HL-60 (cell line): ENCODE data around the gene FFAR2.

ENCODE experiments used
- DNase-seq, 2 experiments: peaks; one replicate each; pipeline ENCODE4 v3.0.0-alpha.2; 2010 to 2020; ENCODE audit warnings: low read depth in 1 of 2, low spot score in 1 of 2
- H3K27ac ChIP-seq: fragments of 250-450 bp; sonication (Bioruptor Pico); replicated peaks from 2 replicates; pipeline ENCODE4 v1.5.1; 2020; ENCODE audit warnings: mild to moderate bottlenecking, moderate library complexity
- H3K27me3 ChIP-seq: fragments of 250-450 bp; sonication (Bioruptor Pico); 2 replicates; pipeline ENCODE4 v1.5.1; 2021; ENCODE audit warnings: mild to moderate bottlenecking, moderate library complexity; ENCODE audit not compliant: insufficient read depth, poor library complexity, severe bottlenecking
- H3K4me3 ChIP-seq: replicated peaks from 2 replicates; pipeline ENCODE4 v1.5.1; 2011; ENCODE audit warnings: mild to moderate bottlenecking, control low read depth, low read length; ENCODE audit not compliant: insufficient read depth
- GABPA ChIP-seq: IDR thresholded peaks from 2 replicates; pipeline ENCODE4 v1.6.1; 2012; ENCODE audit warnings: low read depth
- POLR2AphosphoS5 ChIP-seq: IDR thresholded peaks from 2 replicates; pipeline ENCODE4 v1.6.1; 2012; ENCODE audit warnings: low read depth
- SPI1 ChIP-seq: IDR thresholded peaks from 2 replicates; pipeline ENCODE4 v1.6.1; 2012; ENCODE audit warnings: low read depth, mild to moderate bottlenecking, borderline replicate concordance
- TF ChIP-seq, protein P1 (sequence below): IDR thresholded peaks from one replicate; pipeline ENCODE4 v1.5.1; 2011; ENCODE audit warnings: low read length, control low read depth, inconsistent platforms; ENCODE audit not compliant: insufficient read depth
- TF ChIP-seq, protein P2 (sequence below): IDR thresholded peaks from 2 replicates; pipeline ENCODE4 v1.6.1; 2012; ENCODE audit warnings: low read depth; ENCODE audit not compliant: insufficient replicate concordance

FFAR2 gene

DNA sequence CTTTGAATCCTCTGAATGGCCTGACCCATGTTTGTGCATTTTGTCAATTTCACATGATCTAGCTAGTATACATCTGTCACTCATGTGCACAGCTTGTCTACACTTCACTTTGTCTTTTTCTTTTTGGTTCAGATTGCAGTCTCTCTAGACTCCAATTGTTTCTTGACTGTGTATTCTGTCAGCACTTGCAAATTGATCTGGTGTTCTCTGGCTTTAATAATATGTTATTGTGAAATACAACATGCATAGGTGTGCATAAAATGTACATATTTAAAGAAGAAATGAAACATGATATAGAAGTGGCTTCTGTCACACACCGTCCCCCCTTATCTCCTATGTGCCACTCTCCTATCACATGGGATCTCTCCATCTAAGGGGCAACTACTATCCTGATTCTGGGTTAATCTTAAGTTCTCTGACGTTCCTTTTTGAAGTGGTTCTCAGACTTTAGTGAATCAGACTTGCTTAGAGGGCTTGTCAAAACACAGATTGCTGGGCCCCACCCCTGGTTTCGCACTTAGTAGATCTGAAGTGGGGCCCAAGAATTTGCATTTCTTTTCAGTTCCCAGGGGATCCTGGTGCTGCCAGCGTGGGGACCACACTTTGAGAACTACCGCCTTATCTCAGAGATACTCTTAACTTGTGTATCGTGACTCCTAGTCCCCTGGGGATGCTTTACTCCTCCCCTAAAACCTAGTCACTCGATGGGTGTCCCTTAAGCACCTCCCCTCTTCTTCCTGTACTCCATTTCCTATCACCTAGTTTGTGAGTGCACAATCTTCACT, 36.4 kb downstream of the FFAR2 start:
- H3K27me3 ChIP-seq, result peaks cover 6% of the 10 kb centered on the region
- TF ChIP-seq POLR2AphosphoS5 (no peak), GABPA (no peak)
- TF ChIP-seq, protein P1, sequence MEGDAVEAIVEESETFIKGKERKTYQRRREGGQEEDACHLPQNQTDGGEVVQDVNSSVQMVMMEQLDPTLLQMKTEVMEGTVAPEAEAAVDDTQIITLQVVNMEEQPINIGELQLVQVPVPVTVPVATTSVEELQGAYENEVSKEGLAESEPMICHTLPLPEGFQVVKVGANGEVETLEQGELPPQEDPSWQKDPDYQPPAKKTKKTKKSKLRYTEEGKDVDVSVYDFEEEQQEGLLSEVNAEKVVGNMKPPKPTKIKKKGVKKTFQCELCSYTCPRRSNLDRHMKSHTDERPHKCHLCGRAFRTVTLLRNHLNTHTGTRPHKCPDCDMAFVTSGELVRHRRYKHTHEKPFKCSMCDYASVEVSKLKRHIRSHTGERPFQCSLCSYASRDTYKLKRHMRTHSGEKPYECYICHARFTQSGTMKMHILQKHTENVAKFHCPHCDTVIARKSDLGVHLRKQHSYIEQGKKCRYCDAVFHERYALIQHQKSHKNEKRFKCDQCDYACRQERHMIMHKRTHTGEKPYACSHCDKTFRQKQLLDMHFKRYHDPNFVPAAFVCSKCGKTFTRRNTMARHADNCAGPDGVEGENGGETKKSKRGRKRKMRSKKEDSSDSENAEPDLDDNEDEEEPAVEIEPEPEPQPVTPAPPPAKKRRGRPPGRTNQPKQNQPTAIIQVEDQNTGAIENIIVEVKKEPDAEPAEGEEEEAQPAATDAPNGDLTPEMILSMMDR, result no peak
- TF ChIP-seq, protein P2, sequence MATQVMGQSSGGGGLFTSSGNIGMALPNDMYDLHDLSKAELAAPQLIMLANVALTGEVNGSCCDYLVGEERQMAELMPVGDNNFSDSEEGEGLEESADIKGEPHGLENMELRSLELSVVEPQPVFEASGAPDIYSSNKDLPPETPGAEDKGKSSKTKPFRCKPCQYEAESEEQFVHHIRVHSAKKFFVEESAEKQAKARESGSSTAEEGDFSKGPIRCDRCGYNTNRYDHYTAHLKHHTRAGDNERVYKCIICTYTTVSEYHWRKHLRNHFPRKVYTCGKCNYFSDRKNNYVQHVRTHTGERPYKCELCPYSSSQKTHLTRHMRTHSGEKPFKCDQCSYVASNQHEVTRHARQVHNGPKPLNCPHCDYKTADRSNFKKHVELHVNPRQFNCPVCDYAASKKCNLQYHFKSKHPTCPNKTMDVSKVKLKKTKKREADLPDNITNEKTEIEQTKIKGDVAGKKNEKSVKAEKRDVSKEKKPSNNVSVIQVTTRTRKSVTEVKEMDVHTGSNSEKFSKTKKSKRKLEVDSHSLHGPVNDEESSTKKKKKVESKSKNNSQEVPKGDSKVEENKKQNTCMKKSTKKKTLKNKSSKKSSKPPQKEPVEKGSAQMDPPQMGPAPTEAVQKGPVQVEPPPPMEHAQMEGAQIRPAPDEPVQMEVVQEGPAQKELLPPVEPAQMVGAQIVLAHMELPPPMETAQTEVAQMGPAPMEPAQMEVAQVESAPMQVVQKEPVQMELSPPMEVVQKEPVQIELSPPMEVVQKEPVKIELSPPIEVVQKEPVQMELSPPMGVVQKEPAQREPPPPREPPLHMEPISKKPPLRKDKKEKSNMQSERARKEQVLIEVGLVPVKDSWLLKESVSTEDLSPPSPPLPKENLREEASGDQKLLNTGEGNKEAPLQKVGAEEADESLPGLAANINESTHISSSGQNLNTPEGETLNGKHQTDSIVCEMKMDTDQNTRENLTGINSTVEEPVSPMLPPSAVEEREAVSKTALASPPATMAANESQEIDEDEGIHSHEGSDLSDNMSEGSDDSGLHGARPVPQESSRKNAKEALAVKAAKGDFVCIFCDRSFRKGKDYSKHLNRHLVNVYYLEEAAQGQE, result no peak
- DNase-seq, result no peak

DNA sequence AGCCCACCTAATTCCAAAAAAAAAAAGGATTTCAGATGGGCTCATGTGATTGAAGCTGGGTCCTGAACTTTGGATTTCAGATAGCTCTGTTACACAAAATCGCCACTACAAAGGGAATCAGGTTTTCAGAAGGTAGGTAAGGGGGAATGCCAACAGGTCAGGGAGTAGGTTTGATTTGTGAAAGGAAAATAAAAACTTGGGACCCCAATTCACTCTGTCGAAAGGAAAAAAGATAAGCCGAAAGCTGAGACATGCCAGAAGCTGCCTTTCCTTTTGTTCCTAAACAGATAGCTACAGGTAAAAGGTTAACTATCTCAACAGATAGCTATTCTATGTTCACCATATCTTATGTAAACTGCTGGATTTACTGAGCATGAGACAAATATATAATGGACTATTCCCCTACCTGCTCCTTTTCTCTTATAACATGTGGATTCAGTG, 38.2 kb downstream of the FFAR2 start:
- Histone ChIP-seq H3K4me3 (no peak overlapping the region), H3K27me3 (peaks cover 6% of the 10 kb centered on the region), H3K27ac (no peak overlapping the region)
- no peak for DNase-seq
- TF ChIP-seq, protein P1, result no peak
- no peak for TF ChIP-seq GABPA
- TF ChIP-seq, protein P2, result no peak

More for the DNA sequence above, 36.4 kb downstream of the FFAR2 start:
- no peak overlapping the region for H3K27ac ChIP-seq
- H3K4me3 ChIP-seq, result no peak overlapping the region

DNA sequence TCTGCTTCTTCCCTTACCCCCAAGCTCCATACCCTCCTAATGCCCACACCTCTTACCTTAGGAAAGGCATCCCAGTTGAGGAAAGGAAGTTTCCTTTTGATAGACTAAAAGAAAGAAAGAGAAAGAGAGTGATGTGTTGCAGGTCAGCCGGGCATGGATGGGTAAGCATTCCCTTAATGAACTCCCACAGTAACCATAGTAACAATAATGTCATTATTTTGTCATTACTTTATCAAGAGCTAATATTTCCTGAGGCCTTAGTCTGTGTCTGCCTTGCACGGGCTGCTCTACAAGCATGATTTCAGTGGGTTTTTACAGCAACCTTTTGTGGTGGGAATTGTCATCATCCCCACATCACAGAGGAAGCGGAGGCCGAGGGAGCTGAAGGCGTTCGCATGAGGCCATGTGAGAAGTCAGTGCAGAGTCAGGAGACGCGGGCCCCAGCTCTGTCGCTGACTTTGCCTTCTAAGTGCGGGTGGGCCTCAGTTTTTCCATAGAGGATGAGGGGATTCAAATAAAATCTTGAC, 39.7 kb downstream of the FFAR2 start:
- no peak overlapping the region for H3K27ac ChIP-seq
- DNase-seq, result no peak
- no peak overlapping the region for H3K4me3 ChIP-seq
- TF ChIP-seq POLR2AphosphoS5, result no peak
- TF ChIP-seq, protein P2, result no peak
- no peak for TF ChIP-seq SPI1
- no peak for TF ChIP-seq GABPA
- TF ChIP-seq, protein P1, result no peak
- H3K27me3 ChIP-seq, result peaks cover 6% of the 10 kb centered on the region
